Chondrocyte (in vitro differentiated cells): ENCODE results near the gene H19. TPM values are rescaled to one million over a fixed set of nuclear protein-coding genes. Genes with fewer than 3 reads are reported as not detected.

Experiments
- DNase-seq: peaks from one replicate; pipeline ENCODE4 v3.0.0; 2021; ENCODE audit warnings: mixed read lengths, low spot score
- H3K27ac Mint-ChIP-seq: one replicate; pipeline ENCODE4 v1.8.0; 2021; ENCODE audit warnings: mild to moderate bottlenecking, moderate library complexity, mixed read lengths; ENCODE audit not compliant: unreplicated experiment
- H3K27me3 Mint-ChIP-seq: 2 replicates; pipeline ENCODE4 v1.8.0; 2021; ENCODE audit warnings: low read depth, mixed read lengths
- H3K36me3 Mint-ChIP-seq: 2 replicates; pipeline ENCODE4 v1.8.0; 2021; ENCODE audit warnings: low read depth, mixed read lengths
- H3K4me1 Mint-ChIP-seq: 2 replicates; pipeline ENCODE4 v1.8.0; 2021; ENCODE audit warnings: low read depth, mild to moderate bottlenecking, mixed read lengths
- H3K4me3 Mint-ChIP-seq: one replicate; pipeline ENCODE4 v1.8.0; 2021; ENCODE audit warnings: mild to moderate bottlenecking, moderate library complexity, mixed read lengths; ENCODE audit not compliant: unreplicated experiment
- H3K9me3 Mint-ChIP-seq: 2 replicates; pipeline ENCODE4 v1.8.0; 2021; ENCODE audit warnings: low read depth, mixed read lengths
- CTCF ChIP-seq: fragments of 200-600 bp; sonication (generic); IDR thresholded peaks from 2 replicates; pipeline ENCODE4 v1.5.0; 2021; ENCODE audit warnings: antibody characterized with exemption, mild to moderate bottlenecking, moderate library complexity
- total RNA-seq: library from RNA; stranded (reverse); gene quantifications from 3 replicates; pipeline ENCODE4 v1.2.1, GENCODE V29; 2021

H19 gene
- total RNA-seq, 1 donor from 2014 or later: 2,704 TPM

GRCh38 chr11:1963864-1964263 is 33.8 kb downstream of the H19 start:
- no peaks in the 10 kb centered on the region for H3K9me3 Mint-ChIP-seq
- no peaks in the 10 kb centered on the region for H3K27me3 Mint-ChIP-seq
- H3K4me3 Mint-ChIP-seq: no peak overlapping the region
- H3K4me1 Mint-ChIP-seq: no peaks in the 10 kb centered on the region
- DNase-seq: peak; percentile 9
- H3K36me3 Mint-ChIP-seq: no peaks in the 10 kb centered on the region
- H3K27ac Mint-ChIP-seq: no peak overlapping the region
- TF ChIP-seq CTCF: no peak

GRCh38 chr11:1959786-1960185 is 37.9 kb downstream of the H19 start:
- no peaks in the 10 kb centered on the region for H3K9me3 Mint-ChIP-seq
- H3K36me3 Mint-ChIP-seq: no peaks in the 10 kb centered on the region
- no peaks in the 10 kb centered on the region for H3K27me3 Mint-ChIP-seq
- no peak for DNase-seq
- no peak overlapping the region for H3K4me3 Mint-ChIP-seq
- TF ChIP-seq CTCF: no peak
- no peaks in the 10 kb centered on the region for H3K4me1 Mint-ChIP-seq
- H3K27ac Mint-ChIP-seq: no peak overlapping the region

- Mint-ChIP-seq H3K9me3 (no peaks in the 10 kb centered on the region), H3K36me3 (no peaks in the 10 kb centered on the region), H3K4me3 (no peak overlapping the region), H3K4me1 (no peaks in the 10 kb centered on the region), H3K27me3 (no peaks in the 10 kb centered on the region), H3K27ac (no peak overlapping the region)
- no peak for DNase-seq
- TF ChIP-seq CTCF: no peak
Measured at GRCh38 chr11:1958367-1958766, 39.3 kb downstream of the H19 start.

GRCh38 chr11:1953489-1954266 is 44.0 kb downstream of the H19 start:
- H3K4me3 Mint-ChIP-seq: no peak overlapping the region
- H3K36me3 Mint-ChIP-seq: no peaks in the 10 kb centered on the region
- H3K4me1 Mint-ChIP-seq: no peaks in the 10 kb centered on the region
- no peaks in the 10 kb centered on the region for H3K27me3 Mint-ChIP-seq
- H3K27ac Mint-ChIP-seq: no peak overlapping the region
- no peak for TF ChIP-seq CTCF
- no peaks in the 10 kb centered on the region for H3K9me3 Mint-ChIP-seq
- DNase-seq: no peak

- TF ChIP-seq CTCF: no peak
- Mint-ChIP-seq H3K27ac (no peak overlapping the region), H3K36me3 (no peaks in the 10 kb centered on the region), H3K9me3 (no peaks in the 10 kb centered on the region), H3K27me3 (no peaks in the 10 kb centered on the region), H3K4me3 (no peak overlapping the region), H3K4me1 (no peaks in the 10 kb centered on the region)
- DNase-seq: no peak
Measured at GRCh38 chr11:1952806-1953482, 44.7 kb downstream of the H19 start.
